Upper lobe of left lung (tissue), 6 donors: Measurements from ENCODE around the gene CDH22. TPM values are rescaled to one million over a fixed set of nuclear protein-coding genes. Genes with fewer than 3 reads are reported as not detected.

Experiments used
- ATAC-seq, 2 donors: fragments of 200-7000 bp; cut with Tn5 transposase; one replicate each; pipeline ENCODE4 v1.9.1; 2022; ENCODE audit warnings: mild to moderate bottlenecking in 2 of 2, moderate library complexity in 2 of 2; ENCODE audit not compliant: low FRiP score in 2 of 2
- DNase-seq, 2 donors: peaks; one replicate each; pipeline ENCODE4 v3.0.0-alpha.2; 2019 to 2020
- H3K27ac ChIP-seq, 4 donors: fragments of 200-600 bp; sonication (generic); one replicate each; pipeline ENCODE4 v1.5.1; 2016 to 2019
- H3K27me3 ChIP-seq, 4 donors: fragments of 200-600 bp; sonication (generic); one replicate each; pipeline ENCODE4 v1.5.1; 2017 to 2019
- H3K36me3 ChIP-seq, 4 donors: fragments of 200-600 bp; sonication (generic); one replicate each; pipeline ENCODE4 v1.5.1; 2016 to 2019
- H3K4me1 ChIP-seq, 4 donors: fragments of 200-600 bp; sonication (generic); one replicate each; pipeline ENCODE4 v1.5.1; 2018 to 2019
- H3K4me3 ChIP-seq, 4 donors: fragments of 200-600 bp; sonication (generic); one replicate each; pipeline ENCODE4 v1.5.1; 2017 to 2019; ENCODE audit warnings: mild to moderate bottlenecking in 2 of 4, moderate library complexity in 1 of 4
- H3K9me3 ChIP-seq, 4 donors: fragments of 200-600 bp; sonication (generic); one replicate each; pipeline ENCODE4 v1.5.1; 2018 to 2019
- EP300 ChIP-seq, 4 donors: sonication (generic); formaldehyde crosslinking; IDR thresholded peaks; one replicate each; pipeline ENCODE4 v1.5.1; 2017; ENCODE audit warnings: antibody characterized with exemption in 4 of 4, control low read depth in 2 of 4
- POLR2A ChIP-seq, 4 donors: fragments of 450-650 bp; IDR thresholded peaks; one replicate each; pipeline ENCODE4 v1.5.1; 2016 to 2017; ENCODE audit warnings: antibody characterized with exemption in 4 of 4, mild to moderate bottlenecking in 2 of 4
- POLR2AphosphoS5 ChIP-seq, 2 donors: sonication (generic); formaldehyde crosslinking; IDR thresholded peaks; one replicate each; pipeline ENCODE4 v1.5.1; 2017; ENCODE audit warnings: antibody characterized with exemption in 2 of 2
- WGBS, 2 donors: methylation state at CpG; one replicate each; pipeline ENCODE4 v1.1.5; 2017 to 2018; 5-methylcytosine and 5-hydroxymethylcytosine counted together
- total RNA-seq, 6 donors: library from RNA; depleted of rRNA in 4 of 6; stranded (reverse); fragments of >200 nt in 4 of 6; gene quantifications; one replicate each; pipeline versions ENCODE4 v1.1.0 to v1.2.1, GENCODE V29; 2016 to 2021
- TF ChIP-seq, protein P1 (sequence below), 6 experiments: fragments of 450-650 bp in 4 of 6; fragments of 200-600 bp in 2 of 6; sonication (generic) in 2 of 6; IDR thresholded peaks; one replicate each; pipeline ENCODE4 v1.5.1; 2016 to 2019; ENCODE audit warnings: antibody characterized with exemption in 6 of 6
- donor health status: DM: no; HTN: no; CAD: no; lungs with moderate emphysema.
- donor health status: DM: no; HTN: yes; CAD: no; lungs with severe emphysema.

CDH22 gene
- total RNA-seq, 6 donors from 2014 or later = 0.10 to 0.40 (median 0.24) TPM; not detected in 2

DNA sequence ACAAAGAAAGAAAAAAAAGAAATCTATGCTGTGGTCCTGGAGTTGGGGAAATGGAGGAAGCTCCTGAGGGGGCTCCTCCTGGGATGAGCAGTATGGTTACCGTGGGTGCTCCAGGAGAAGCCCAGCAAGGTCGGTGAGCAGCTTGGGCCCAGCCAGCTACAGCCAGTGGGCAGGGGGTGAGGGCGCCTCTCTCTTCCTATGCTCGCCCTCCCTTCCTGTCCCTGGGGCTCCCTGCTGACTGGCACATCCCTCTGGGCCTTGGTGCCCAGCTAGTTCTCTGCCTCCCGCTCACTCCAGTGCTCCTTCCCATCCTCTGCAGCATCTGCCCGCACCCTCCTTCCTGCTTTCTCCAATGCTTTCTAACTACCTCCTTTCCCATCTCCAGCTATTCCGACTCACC is 173.6 kb downstream of the CDH22 start:
- Histone ChIP-seq H3K27ac (no peak overlapping the region), H3K4me1 (peaks cover 0 to 9% (median 2%) of the 10 kb centered on the region in 4 donors), H3K9me3 (no peaks in the 10 kb centered on the region), H3K36me3 (no peaks in the 10 kb centered on the region), H3K27me3 (no peaks in the 10 kb centered on the region), H3K4me3 (no peak overlapping the region)
- TF ChIP-seq POLR2AphosphoS5 (IDR thresholded peaks at IDR 0.05) = no peak
- TF ChIP-seq, protein P1, sequence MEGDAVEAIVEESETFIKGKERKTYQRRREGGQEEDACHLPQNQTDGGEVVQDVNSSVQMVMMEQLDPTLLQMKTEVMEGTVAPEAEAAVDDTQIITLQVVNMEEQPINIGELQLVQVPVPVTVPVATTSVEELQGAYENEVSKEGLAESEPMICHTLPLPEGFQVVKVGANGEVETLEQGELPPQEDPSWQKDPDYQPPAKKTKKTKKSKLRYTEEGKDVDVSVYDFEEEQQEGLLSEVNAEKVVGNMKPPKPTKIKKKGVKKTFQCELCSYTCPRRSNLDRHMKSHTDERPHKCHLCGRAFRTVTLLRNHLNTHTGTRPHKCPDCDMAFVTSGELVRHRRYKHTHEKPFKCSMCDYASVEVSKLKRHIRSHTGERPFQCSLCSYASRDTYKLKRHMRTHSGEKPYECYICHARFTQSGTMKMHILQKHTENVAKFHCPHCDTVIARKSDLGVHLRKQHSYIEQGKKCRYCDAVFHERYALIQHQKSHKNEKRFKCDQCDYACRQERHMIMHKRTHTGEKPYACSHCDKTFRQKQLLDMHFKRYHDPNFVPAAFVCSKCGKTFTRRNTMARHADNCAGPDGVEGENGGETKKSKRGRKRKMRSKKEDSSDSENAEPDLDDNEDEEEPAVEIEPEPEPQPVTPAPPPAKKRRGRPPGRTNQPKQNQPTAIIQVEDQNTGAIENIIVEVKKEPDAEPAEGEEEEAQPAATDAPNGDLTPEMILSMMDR (IDR thresholded peaks at IDR 0.05) = no peak
- TF ChIP-seq POLR2A (IDR thresholded peaks at IDR 0.05) = no peak
- TF ChIP-seq EP300 (IDR thresholded peaks at IDR 0.05) = no peak
- 72 to 85% methylated on average over 7 of the region's 7 CpGs for WGBS, 2 donors
- no peak for DNase-seq
- ATAC-seq = no peak

DNA sequence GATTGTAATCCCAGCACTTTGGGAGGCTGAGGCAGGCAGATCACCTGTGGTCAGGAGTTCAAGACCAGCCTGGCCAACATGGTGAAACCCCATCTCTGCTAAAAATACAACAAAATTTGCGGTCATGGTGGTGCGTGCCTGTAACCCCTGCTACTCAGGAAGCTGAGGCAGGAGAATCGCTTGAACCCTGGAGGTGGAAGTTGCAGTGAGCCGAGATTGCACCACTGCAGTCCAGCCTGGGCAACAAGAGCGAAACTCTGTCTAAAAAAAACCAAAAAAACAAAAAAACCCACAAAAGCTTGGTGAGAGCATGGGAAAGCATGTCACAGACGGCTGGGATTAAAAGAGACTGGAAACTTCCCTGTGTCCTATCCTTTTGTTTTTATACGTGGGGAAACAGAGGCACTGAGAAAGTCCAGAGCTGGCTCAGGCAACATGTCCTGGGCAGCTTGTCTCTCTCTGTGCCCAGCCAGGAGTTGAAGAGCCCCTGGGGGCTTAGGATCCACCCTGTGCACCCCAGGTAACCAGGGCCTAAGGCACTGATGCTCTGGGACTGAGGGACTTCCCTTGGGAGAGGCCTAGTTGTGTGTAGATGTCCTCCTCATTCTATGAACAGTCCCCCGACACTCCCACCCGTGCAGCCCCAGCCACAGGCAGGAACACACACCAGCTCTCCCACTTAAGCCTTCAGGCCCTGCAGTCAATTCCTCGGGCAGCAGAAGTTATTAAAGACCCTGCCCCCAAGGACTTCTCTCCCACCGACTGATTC is 174.2 kb downstream of the CDH22 start:
- Histone ChIP-seq H3K27ac (no peak overlapping the region), H3K36me3 (peaks cover 0 to 2% (median 0%) of the 10 kb centered on the region in 4 donors), H3K4me1 (peaks cover 0 to 9% (median 2%) of the 10 kb centered on the region in 4 donors), H3K4me3 (no peak overlapping the region), H3K9me3 (no peaks in the 10 kb centered on the region), H3K27me3 (no peaks in the 10 kb centered on the region)
- ATAC-seq (no peak), DNase-seq (no peak)
- WGBS, 2 donors = 68 to 69% methylated on average over 11 of the region's 11 CpGs
- TF ChIP-seq POLR2A (IDR thresholded peaks at IDR 0.05) (no peak), EP300 (IDR thresholded peaks at IDR 0.05) (no peak), POLR2AphosphoS5 (IDR thresholded peaks at IDR 0.05) (no peak)
- TF ChIP-seq, protein P1 (IDR thresholded peaks at IDR 0.05) = no peak

DNA sequence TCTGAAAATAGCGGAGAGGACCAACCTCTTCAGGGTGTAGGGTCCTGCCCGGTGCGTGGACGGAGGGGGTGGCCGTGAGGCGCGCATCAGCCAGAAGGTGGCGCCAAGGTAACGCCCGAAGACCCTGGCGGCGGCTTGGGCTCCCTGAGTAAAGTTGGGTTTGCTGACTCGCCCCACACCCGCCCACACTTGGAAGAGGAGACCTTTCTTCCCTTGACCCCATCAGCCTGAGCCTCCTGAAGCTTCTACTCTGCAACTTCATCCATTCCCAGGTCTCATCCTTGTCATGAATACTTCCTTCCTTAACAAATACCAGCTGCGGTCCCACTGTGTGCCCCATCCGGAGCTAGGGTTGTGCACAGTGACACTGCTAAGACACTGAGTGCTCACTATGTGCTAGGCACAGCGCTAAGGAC is 175.6 kb downstream of the CDH22 start:
- ATAC-seq (peak; percentile 64 to 89), DNase-seq (peak; percentile 63 to 91)
- H3K4me3 ChIP-seq = no peak overlapping the region
- H3K9me3 ChIP-seq = no peaks in the 10 kb centered on the region
- H3K27me3 ChIP-seq = no peaks in the 10 kb centered on the region
- H3K27ac ChIP-seq = no peak overlapping the region
- H3K4me1 ChIP-seq = peaks cover 0 to 9% (median 2%) of the 10 kb centered on the region in 4 donors
- H3K36me3 ChIP-seq = peaks cover 0 to 16% (median 0%) of the 10 kb centered on the region in 4 donors
- TF ChIP-seq EP300 (IDR thresholded peaks at IDR 0.05) (no peak), POLR2A (IDR thresholded peaks at IDR 0.05) (no peak), POLR2AphosphoS5 (IDR thresholded peaks at IDR 0.05) (no peak)
- TF ChIP-seq, protein P1 (IDR thresholded peaks at IDR 0.05) = peak; percentile 69 to 84 (median 78)
- 13 to 26% methylated on average over 10 to 17 of the region's 17 CpGs for WGBS, 2 donors

DNA sequence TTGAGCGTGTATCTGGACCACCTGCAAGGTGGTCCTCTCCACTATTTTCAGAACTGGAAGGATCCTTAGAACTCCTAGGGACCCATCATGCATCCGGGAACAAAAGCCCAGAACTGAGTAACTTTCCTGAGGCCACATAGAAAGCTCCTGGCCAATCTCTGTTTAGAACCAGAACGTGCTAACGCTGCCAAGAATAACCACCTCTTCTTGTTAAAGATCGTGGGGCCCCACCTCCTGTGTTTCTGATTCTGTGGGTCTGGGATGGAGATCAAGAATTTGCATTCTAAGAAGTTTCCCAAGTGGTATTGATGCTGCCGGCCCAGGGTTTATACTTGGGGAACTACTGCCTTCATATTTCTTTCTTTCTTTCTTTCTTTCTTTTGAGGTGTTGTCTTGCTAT is 176.9 kb downstream of the CDH22 start:
- WGBS, 2 donors = 26 to 37% methylated on average over 6 of the region's 6 CpGs
- no peak overlapping the region for H3K27ac ChIP-seq
- peaks cover 0 to 9% (median 2%) of the 10 kb centered on the region in 4 donors for H3K4me1 ChIP-seq
- no peak for DNase-seq
- H3K9me3 ChIP-seq = no peaks in the 10 kb centered on the region
- H3K27me3 ChIP-seq = no peaks in the 10 kb centered on the region
- no peak for ATAC-seq
- TF ChIP-seq EP300 (IDR thresholded peaks at IDR 0.05) (no peak), POLR2AphosphoS5 (IDR thresholded peaks at IDR 0.05) (no peak), POLR2A (IDR thresholded peaks at IDR 0.05) (no peak)
- TF ChIP-seq, protein P1 (IDR thresholded peaks at IDR 0.05) = no peak
- H3K4me3 ChIP-seq = no peak overlapping the region
- peaks cover 0 to 27% (median 2%) of the 10 kb centered on the region in 4 donors for H3K36me3 ChIP-seq
